BE2C (cell line): ENCODE measurements around the gene RNF113B.

Experiments used
- DNase-seq: peaks from one replicate; pipeline ENCODE4 v3.0.0-alpha.2; 2020
- H3K27me3 ChIP-seq: fragments of 250-450 bp; sonication (Bioruptor Pico); 2 replicates; pipeline ENCODE4 v1.5.1; 2020; ENCODE audit warnings: mild to moderate bottlenecking
- H3K36me3 ChIP-seq: fragments of 250-450 bp; sonication (Bioruptor Pico); 2 replicates; pipeline ENCODE4 v1.5.1; 2020; ENCODE audit warnings: mild to moderate bottlenecking
- H3K4me1 ChIP-seq: fragments of 250-450 bp; sonication (Bioruptor Pico); 2 replicates; pipeline ENCODE4 v1.5.1; 2020
- H3K4me3 ChIP-seq: 2 replicates; pipeline ENCODE4 v1.5.1; 2011; ENCODE audit warnings: low read depth, low read length
- H3K9me3 ChIP-seq: fragments of 250-450 bp; sonication (Bioruptor Pico); 2 replicates; pipeline ENCODE4 v1.5.1; 2020
- TF ChIP-seq, protein P1 (sequence below): IDR thresholded peaks from 2 replicates; pipeline ENCODE4 v1.5.1; 2012; ENCODE audit warnings: mild to moderate bottlenecking, low read depth, low read length

RNF113B gene

DNA sequence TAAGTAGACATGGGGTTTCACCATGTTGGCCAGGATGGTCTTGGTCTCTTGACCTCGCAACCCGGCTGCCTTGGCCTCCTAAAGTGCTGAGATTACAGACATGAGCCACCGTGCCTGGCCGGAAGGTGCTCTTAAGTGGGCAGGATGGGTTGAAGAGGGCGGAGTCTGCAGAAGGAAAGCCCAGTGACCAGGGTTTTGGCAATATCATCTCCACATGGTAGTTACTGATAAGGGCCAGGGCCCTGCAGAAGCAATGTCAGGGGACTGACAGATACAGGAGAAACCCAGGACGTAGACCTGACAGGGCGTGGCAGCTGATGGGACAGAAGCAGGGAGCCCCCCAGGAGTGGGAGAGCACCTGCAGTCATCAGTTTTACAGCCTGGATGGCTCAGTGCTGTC, 45.7 kb upstream of the RNF113B start:
- no peaks in the 10 kb centered on the region for H3K9me3 ChIP-seq
- TF ChIP-seq, protein P1, sequence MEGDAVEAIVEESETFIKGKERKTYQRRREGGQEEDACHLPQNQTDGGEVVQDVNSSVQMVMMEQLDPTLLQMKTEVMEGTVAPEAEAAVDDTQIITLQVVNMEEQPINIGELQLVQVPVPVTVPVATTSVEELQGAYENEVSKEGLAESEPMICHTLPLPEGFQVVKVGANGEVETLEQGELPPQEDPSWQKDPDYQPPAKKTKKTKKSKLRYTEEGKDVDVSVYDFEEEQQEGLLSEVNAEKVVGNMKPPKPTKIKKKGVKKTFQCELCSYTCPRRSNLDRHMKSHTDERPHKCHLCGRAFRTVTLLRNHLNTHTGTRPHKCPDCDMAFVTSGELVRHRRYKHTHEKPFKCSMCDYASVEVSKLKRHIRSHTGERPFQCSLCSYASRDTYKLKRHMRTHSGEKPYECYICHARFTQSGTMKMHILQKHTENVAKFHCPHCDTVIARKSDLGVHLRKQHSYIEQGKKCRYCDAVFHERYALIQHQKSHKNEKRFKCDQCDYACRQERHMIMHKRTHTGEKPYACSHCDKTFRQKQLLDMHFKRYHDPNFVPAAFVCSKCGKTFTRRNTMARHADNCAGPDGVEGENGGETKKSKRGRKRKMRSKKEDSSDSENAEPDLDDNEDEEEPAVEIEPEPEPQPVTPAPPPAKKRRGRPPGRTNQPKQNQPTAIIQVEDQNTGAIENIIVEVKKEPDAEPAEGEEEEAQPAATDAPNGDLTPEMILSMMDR = no peak
- peaks cover 29% of the 10 kb centered on the region for H3K4me1 ChIP-seq
- DNase-seq = no peak
- H3K36me3 ChIP-seq = peaks cover 3% of the 10 kb centered on the region
- no peak overlapping the region for H3K4me3 ChIP-seq
- H3K27me3 ChIP-seq = no peaks in the 10 kb centered on the region

DNA sequence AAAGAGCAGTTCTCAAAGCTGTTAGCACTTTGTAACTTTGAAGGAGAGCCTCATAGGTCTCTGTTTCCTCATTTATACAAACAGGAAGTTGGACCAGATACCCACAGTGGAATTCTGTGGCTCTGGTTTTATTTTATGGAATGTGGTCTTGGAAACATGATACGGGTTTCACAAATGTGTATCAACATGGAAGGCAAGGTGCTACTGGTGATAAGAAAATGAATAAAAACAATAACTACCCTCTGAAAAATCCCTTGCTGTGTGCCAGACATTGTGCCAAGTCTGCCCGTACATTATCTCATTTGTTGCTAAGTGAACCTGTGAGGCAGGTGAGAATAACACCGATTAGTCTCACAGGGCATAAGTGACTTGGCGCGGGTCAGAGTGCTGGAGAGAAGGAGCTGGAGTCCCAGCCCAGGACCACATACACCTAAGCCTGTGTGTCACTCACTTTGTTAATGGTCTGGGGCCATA, 45.0 kb upstream of the RNF113B start:
- H3K4me3 ChIP-seq = no peak overlapping the region
- peaks cover 3% of the 10 kb centered on the region for H3K36me3 ChIP-seq

DNA sequence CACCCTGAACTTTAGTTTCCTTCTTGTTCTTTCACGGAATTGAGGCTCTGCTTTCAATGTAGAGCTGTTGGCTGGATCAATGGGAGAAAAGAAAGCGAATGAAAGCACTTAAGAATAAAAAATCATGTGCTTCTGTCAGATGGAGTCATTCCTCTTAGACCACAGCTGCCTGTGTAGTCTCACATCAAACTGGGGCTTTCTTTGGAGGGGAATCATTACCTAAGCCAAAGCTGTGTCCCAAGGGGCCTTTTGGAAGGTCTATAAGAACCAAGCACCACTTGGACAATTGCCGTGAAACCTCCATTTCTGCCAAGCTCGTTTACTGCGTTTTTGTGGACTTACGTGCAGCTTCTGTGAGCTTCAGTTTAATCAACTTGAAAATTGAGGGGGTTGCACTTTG, 44.2 kb upstream of the RNF113B start:
- no peak for DNase-seq
- no peaks in the 10 kb centered on the region for H3K27me3 ChIP-seq
- H3K9me3 ChIP-seq = no peaks in the 10 kb centered on the region
- peaks cover 41% of the 10 kb centered on the region for H3K4me1 ChIP-seq
- no peak overlapping the region for H3K4me3 ChIP-seq
- H3K36me3 ChIP-seq = peaks cover 3% of the 10 kb centered on the region
- TF ChIP-seq, protein P1 = no peak

More for the DNA sequence above, 45.0 kb upstream of the RNF113B start:
- DNase-seq = no peak
- Histone ChIP-seq H3K4me1 (peaks cover 34% of the 10 kb centered on the region), H3K27me3 (no peaks in the 10 kb centered on the region), H3K9me3 (no peaks in the 10 kb centered on the region)
- TF ChIP-seq, protein P1 = no peak

DNA sequence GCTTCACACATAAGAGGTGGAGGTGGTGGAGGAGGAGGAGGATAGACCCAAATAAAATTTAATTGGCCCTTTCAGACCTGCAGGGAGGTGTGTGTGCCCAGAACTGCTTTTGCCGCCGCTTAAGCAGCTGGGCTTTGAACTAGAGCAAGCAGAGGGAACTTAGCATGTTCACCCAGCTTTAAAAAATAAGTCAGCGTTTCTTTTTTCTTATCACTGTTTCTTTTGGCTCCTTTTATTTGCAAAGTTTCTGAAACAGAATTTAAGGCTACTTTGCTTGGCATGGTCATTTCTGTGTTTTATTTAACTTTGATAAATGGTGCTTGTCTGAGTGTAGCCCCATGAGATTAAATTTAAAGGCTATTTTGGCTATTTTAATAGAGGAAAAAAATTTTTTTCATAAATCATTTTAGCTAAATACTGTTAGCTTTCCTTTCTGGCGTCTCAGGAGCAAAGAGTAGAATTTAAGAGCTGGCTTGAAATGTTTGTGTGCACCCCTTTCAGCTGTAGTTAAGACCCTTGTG, 43.3 kb upstream of the RNF113B start:
- Histone ChIP-seq H3K4me3 (no peak overlapping the region), H3K36me3 (peaks cover 4% of the 10 kb centered on the region; the same call in 1 of the 2 replicates), H3K9me3 (no peaks in the 10 kb centered on the region), H3K4me1 (peaks cover 45% of the 10 kb centered on the region), H3K27me3 (no peaks in the 10 kb centered on the region)
- TF ChIP-seq, protein P1 = no peak
- DNase-seq = no peak

DNA sequence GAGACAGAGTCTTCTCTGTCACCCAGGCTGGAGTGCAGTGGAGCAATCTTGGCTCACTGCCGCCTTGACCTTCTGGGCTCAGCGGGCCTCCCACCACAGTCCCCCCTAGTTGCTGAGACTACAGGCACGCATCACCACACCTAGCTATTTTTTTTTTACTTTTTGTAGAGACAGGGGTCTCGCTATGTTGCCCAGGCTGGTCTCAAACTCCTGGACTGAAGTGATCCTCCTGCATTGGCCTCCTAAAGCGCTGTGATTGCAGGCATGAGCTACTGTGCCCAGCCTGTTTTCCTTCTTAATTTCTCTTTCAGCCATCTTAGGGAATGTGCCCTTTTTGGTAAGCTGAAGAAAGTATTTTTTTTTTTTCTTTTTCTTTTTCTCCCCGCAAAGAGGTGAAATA, 42.6 kb upstream of the RNF113B start:
- H3K9me3 ChIP-seq = no peaks in the 10 kb centered on the region
- peaks cover 11% of the 10 kb centered on the region for H3K36me3 ChIP-seq
- peaks cover 45% of the 10 kb centered on the region for H3K4me1 ChIP-seq
- TF ChIP-seq, protein P1 = no peak
- no peak for DNase-seq
- H3K4me3 ChIP-seq = no peak overlapping the region
- H3K27me3 ChIP-seq = no peaks in the 10 kb centered on the region

DNA sequence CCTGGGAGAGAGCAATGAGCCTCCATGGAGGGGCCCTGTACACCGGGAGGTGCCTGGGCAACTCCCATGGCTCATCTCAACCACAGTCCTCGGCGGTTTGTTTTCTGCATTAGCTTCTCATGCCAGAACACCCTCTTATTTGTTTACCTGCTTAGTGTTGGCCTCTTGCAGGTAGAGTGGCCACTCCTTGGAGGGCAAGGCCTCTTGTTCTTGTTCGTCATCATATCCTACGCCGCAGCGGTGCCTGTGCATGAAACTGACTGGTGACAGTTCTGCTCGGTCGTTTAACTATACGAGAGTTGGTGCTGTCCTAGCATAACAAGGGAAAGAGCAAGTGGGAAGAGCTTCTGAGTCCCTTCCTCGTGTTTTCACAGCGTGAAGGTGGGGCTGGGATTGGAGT, 40.5 kb upstream of the RNF113B start:
- TF ChIP-seq, protein P1 = no peak
- Histone ChIP-seq H3K36me3 (peaks cover 13% of the 10 kb centered on the region), H3K4me1 (peaks cover 46% of the 10 kb centered on the region), H3K27me3 (no peaks in the 10 kb centered on the region), H3K9me3 (no peaks in the 10 kb centered on the region), H3K4me3 (no peak overlapping the region)
- DNase-seq = no peak
